ENCODE data around the gene STX19. TPM values are rescaled to one million over a fixed set of nuclear protein-coding genes. Genes with fewer than 3 reads are reported as not detected.

The STX19 gene
- total RNA-seq, 2 donors from 2014 or later: 9.0 to 18.8 TPM

GRCh38 chr3:94063496-94064119, 35.2 kb upstream of the STX19 start:
- DNase-seq: peak; percentile 24
- Histone ChIP-seq H3K4me3 (peak overlapping the region; percentile 54), H3K9ac (ENCODE audit: low read depth in 2 of 2, low read length in 2 of 2) (peak overlapping the region; percentile 69 to 99), H3K27ac (peak overlapping the region; percentile 96), H3K27me3 (no peaks in the 10 kb centered on the region), H3K36me3 (no peaks in the 10 kb centered on the region), H3K9me3 (no peaks in the 10 kb centered on the region), H3K4me1 (peaks cover 19% of the 10 kb centered on the region)
- intact Hi-C loops (cut with DNase I): loop anchor here (10.0 kb wide), 1 partner anchor 159 kb away; no protein-coding TSS in a partner anchor
- TF ChIP-seq CTCF (IDR thresholded peaks at IDR 0.05): no peak

GRCh38 chr3:94062513-94063404, 34.4 kb upstream of the STX19 start, which contains the start of the genes DHFR2 and NSUN3:
Gene DHFR2 (minus strand): TSS chr3:94062916. CDS start chr3:94061511, 1,405 bp downstream.
Gene NSUN3 (plus strand): TSS chr3:94063061. CDS start chr3:94063127, 66 bp downstream.
- Histone ChIP-seq H3K4me1 (peaks cover 19% of the 10 kb centered on the region), H3K27ac (peak within 1 kb of the TSS; percentile 96), H3K9ac (ENCODE audit: low read depth in 2 of 2, low read length in 2 of 2) (peak within 1 kb of the TSS; percentile 69 to 99), H3K36me3 (no peaks in the 10 kb centered on the region), H3K4me3 (peak within 1 kb of the TSS; percentile 54), H3K9me3 (no peaks in the 10 kb centered on the region), H3K27me3 (no peaks in the 10 kb centered on the region)
- DNase-seq: peak; percentile 93
- intact Hi-C loops (cut with DNase I): loop anchor here (10.0 kb wide), 1 partner anchor 158 kb away; no protein-coding TSS in a partner anchor
- TF ChIP-seq CTCF (IDR thresholded peaks at IDR 0.05): no peak

GRCh38 chr3:94061297-94061696, 32.9 kb upstream of the STX19 start:
- no peak for DNase-seq
- Histone ChIP-seq H3K9ac (ENCODE audit: low read depth in 2 of 2, low read length in 2 of 2) (no peak overlapping the region), H3K27me3 (no peaks in the 10 kb centered on the region), H3K27ac (no peak overlapping the region), H3K36me3 (no peaks in the 10 kb centered on the region), H3K4me1 (peaks cover 19% of the 10 kb centered on the region), H3K9me3 (no peaks in the 10 kb centered on the region), H3K4me3 (no peak overlapping the region)
- intact Hi-C loops (cut with DNase I): loop anchor here (10.0 kb wide), 1 partner anchor 156 kb away; no protein-coding TSS in a partner anchor
- no peak for TF ChIP-seq CTCF (IDR thresholded peaks at IDR 0.05)

GRCh38 chr3:94050546-94050945, 22.1 kb upstream of the STX19 start:
- intact Hi-C loops (cut with DNase I): no loop called here
- no peak overlapping the region for H3K9ac ChIP-seq (ENCODE audit: low read depth in 2 of 2, low read length in 2 of 2)
- no peak overlapping the region for H3K4me3 ChIP-seq
- no peaks in the 10 kb centered on the region for H3K36me3 ChIP-seq
- no peak overlapping the region for H3K27ac ChIP-seq
- no peaks in the 10 kb centered on the region for H3K27me3 ChIP-seq
- no peaks in the 10 kb centered on the region for H3K9me3 ChIP-seq
- H3K4me1 ChIP-seq: no peaks in the 10 kb centered on the region
- no peak for TF ChIP-seq CTCF (IDR thresholded peaks at IDR 0.05)
- DNase-seq: no peak

- Histone ChIP-seq H3K27ac (no peak overlapping the region), H3K36me3 (no peaks in the 10 kb centered on the region), H3K4me1 (no peaks in the 10 kb centered on the region), H3K27me3 (no peaks in the 10 kb centered on the region), H3K9me3 (no peaks in the 10 kb centered on the region), H3K4me3 (no peak overlapping the region), H3K9ac (ENCODE audit: low read depth in 2 of 2, low read length in 2 of 2) (no peak overlapping the region)
- DNase-seq: no peak
- intact Hi-C loops (cut with DNase I): no loop called here
- no peak for TF ChIP-seq CTCF (IDR thresholded peaks at IDR 0.05)
Measured at GRCh38 chr3:94049267-94049666, 20.9 kb upstream of the STX19 start.

All from colonic mucosa (tissue), 4 donors.